SH-SY5Y (cell line): ENCODE measurements around the gene ARHGAP28.

Source experiments
- GATA2 ChIP-seq: IDR thresholded peaks from 2 replicates; pipeline ENCODE4 v1.6.1; 2011; ENCODE audit warnings: mild to moderate bottlenecking, low read depth, low read length
- GATA3 ChIP-seq: IDR thresholded peaks from 2 replicates; pipeline ENCODE4 v1.6.1; 2011; ENCODE audit warnings: low read depth, mild to moderate bottlenecking, low read length, moderate library complexity

GRCh38 chr18:6929370-6930102 is 200.0 kb downstream of the ARHGAP28 start:
- TF ChIP-seq GATA2 (no peak), GATA3 (no peak)
